Gastrocnemius medialis (tissue), 4 donors: ENCODE measurements around the gene SALL3. TPM values are rescaled to one million over a fixed set of nuclear protein-coding genes. Genes with fewer than 3 reads are reported as not detected.

Experiments
- ATAC-seq, 2 donors: fragments of 150-250 bp; one replicate each; pipeline ENCODE4 v1.9.1; 2016
- DNase-seq, 2 donors: peaks; one replicate each; pipeline ENCODE4 v3.0.0-alpha.2; 2019
- H3K27ac ChIP-seq, 4 donors: fragments of 200-600 bp; sonication (generic); 1 replicate in 1 of 4; 2 replicates in 3 of 4; pipeline ENCODE4 v1.5.1; 2016 to 2018; ENCODE audit warnings: mild to moderate bottlenecking in 2 of 4, moderate library complexity in 1 of 4
- H3K27me3 ChIP-seq, 3 donors: fragments of 200-600 bp; sonication (generic) in 2 of 3; 1 replicate in 1 of 3; 2 replicates in 2 of 3; pipeline versions ENCODE4 v1.5.1 to v1.6.0; 2016 to 2019; ENCODE audit warnings: mild to moderate bottlenecking in 1 of 3, moderate library complexity in 1 of 3
- H3K36me3 ChIP-seq, 2 donors: fragments of 200-600 bp; sonication (generic) in 1 of 2; one replicate each; pipeline ENCODE4 v1.5.1; 2017 to 2018
- H3K4me1 ChIP-seq, 2 donors: fragments of 200-600 bp; sonication (generic) in 1 of 2; one replicate each; pipeline ENCODE4 v1.5.1; 2016 to 2017; ENCODE audit warnings: mild to moderate bottlenecking in 2 of 2
- H3K4me3 ChIP-seq, 4 donors: fragments of 200-600 bp; sonication (generic) in 3 of 4; 1 replicate in 1 of 4; 2 replicates in 3 of 4; pipeline ENCODE4 v1.5.1; 2016 to 2019; ENCODE audit warnings: mild to moderate bottlenecking in 2 of 4
- H3K9me3 ChIP-seq, 3 donors: fragments of 200-600 bp; sonication (generic) in 2 of 3; 1 replicate in 1 of 3; 2 replicates in 2 of 3; pipeline ENCODE4 v1.5.1; 2016 to 2019
- CTCF ChIP-seq, 5 experiments: fragments of 450-650 bp in 3 of 5; fragments of 200-600 bp in 2 of 5; sonication (generic) in 2 of 5; IDR thresholded peaks in 4 of 5; conservative IDR thresholded peaks in 1 of 5; 1 replicate in 4 of 5; 2 replicates in 1 of 5; pipeline ENCODE4 v1.5.1; 2016 to 2019; ENCODE audit warnings: antibody characterized with exemption in 5 of 5, mild to moderate bottlenecking in 3 of 5, moderate library complexity in 3 of 5
- POLR2A ChIP-seq, 2 donors: fragments of 450-650 bp; IDR thresholded peaks; one replicate each; pipeline ENCODE4 v1.6.1; 2017; ENCODE audit warnings: antibody characterized with exemption in 2 of 2, mild to moderate bottlenecking in 2 of 2, moderate library complexity in 2 of 2
- in situ Hi-C, 4 donors: fragments of 200-750 bp; cut with MboI; loops; one replicate each; pipeline versions ENCODE4 v1.15.0 to v1.8.0; 2017; ENCODE audit warnings: low sequenced_read_pairs in 4 of 4
- intact Hi-C: fragments of 100-400 bp; cut with DNase I; formaldehyde crosslinking; loops from one replicate; pipeline ENCODE4 v1.15.1; 2023; ENCODE audit warnings: low total_unique reads
- total RNA-seq, 4 donors: library from RNA; depleted of rRNA; stranded (reverse); fragments of >200 nt; gene quantifications; one replicate each; pipeline versions ENCODE4 v1.1.0 to v1.2.3, GENCODE V29; 2016

The SALL3 gene
- total RNA-seq = not detected

GRCh38 chr18:78979730-78980278 lies at the start of gene SALL3:
Gene SALL3, plus strand, starts transcription at chr18:78979818. Its CDS starts 457 bp downstream, at chr18:78980275.
- H3K27ac ChIP-seq = no peak within 1 kb of the TSS
- TF ChIP-seq POLR2A (IDR thresholded peaks at IDR 0.05) (no peak), CTCF (IDR thresholded peaks at IDR 0.05 in 4 of 5, conservative IDR thresholded peaks at IDR 0.05 in 1 of 5) (no peak)
- peaks cover 85 to 91% (median 87%) of the 10 kb centered on the region in 3 donors for H3K27me3 ChIP-seq
- no peaks in the 10 kb centered on the region for H3K9me3 ChIP-seq
- peaks cover 0 to 5% of the 10 kb centered on the region in 2 donors for H3K4me1 ChIP-seq
- H3K4me3 ChIP-seq = peak within 1 kb of the TSS in 3 of 4 donors; percentile 7 to 34 (median 31)
- ATAC-seq (no peak), DNase-seq (no peak)
- H3K36me3 ChIP-seq = no peaks in the 10 kb centered on the region
- in situ Hi-C loops (loop anchor here in 2 of 4 donors (10.0 to 25.0 kb wide), 2 partner anchors 257 to 265 kb away; no protein-coding TSS in a partner anchor), intact Hi-C loops (loop anchor here (10.0 kb wide), 1 partner anchor 85 kb away; the partner anchor contains the start of gene ATP9B)

GRCh38 chr18:78932281-78932680 lies 47.3 kb upstream of the SALL3 start:
- intact Hi-C loops (no loop called here), in situ Hi-C loops (no loop called here)
- H3K27me3 ChIP-seq = no peaks in the 10 kb centered on the region
- H3K9me3 ChIP-seq = no peaks in the 10 kb centered on the region
- H3K27ac ChIP-seq = no peak overlapping the region
- no peaks in the 10 kb centered on the region for H3K36me3 ChIP-seq
- DNase-seq (no peak), ATAC-seq (no peak)
- TF ChIP-seq POLR2A (IDR thresholded peaks at IDR 0.05) = no peak
- TF ChIP-seq CTCF (IDR thresholded peaks at IDR 0.05 in 4 of 5, conservative IDR thresholded peaks at IDR 0.05 in 1 of 5) = no peak
- H3K4me1 ChIP-seq = no peaks in the 10 kb centered on the region
- no peak overlapping the region for H3K4me3 ChIP-seq

GRCh38 chr18:78934003-78934402 lies 45.6 kb upstream of the SALL3 start:
- intact Hi-C loops (no loop called here), in situ Hi-C loops (no loop called here)
- Histone ChIP-seq H3K27ac (no peak overlapping the region), H3K9me3 (no peaks in the 10 kb centered on the region), H3K4me1 (no peaks in the 10 kb centered on the region), H3K36me3 (no peaks in the 10 kb centered on the region), H3K27me3 (no peaks in the 10 kb centered on the region), H3K4me3 (no peak overlapping the region)
- DNase-seq (no peak), ATAC-seq (no peak)
- TF ChIP-seq POLR2A (IDR thresholded peaks at IDR 0.05) (no peak), CTCF (IDR thresholded peaks at IDR 0.05 in 4 of 5, conservative IDR thresholded peaks at IDR 0.05 in 1 of 5) (no peak)

- no peak for TF ChIP-seq POLR2A (IDR thresholded peaks at IDR 0.05)
- TF ChIP-seq CTCF (IDR thresholded peaks at IDR 0.05 in 4 of 5, conservative IDR thresholded peaks at IDR 0.05 in 1 of 5) = no peak
- H3K36me3 ChIP-seq = no peaks in the 10 kb centered on the region
- H3K4me3 ChIP-seq = no peak overlapping the region
- DNase-seq = no peak
- no peaks in the 10 kb centered on the region for H3K9me3 ChIP-seq
- ATAC-seq = no peak
- no peaks in the 10 kb centered on the region for H3K27me3 ChIP-seq
- H3K4me1 ChIP-seq = no peaks in the 10 kb centered on the region
- H3K27ac ChIP-seq = no peak overlapping the region
- in situ Hi-C loops (no loop called here), intact Hi-C loops (no loop called here)
Measured at GRCh38 chr18:78934551-78935225, 44.9 kb upstream of the SALL3 start.
